HepG2 (cell line): ENCODE results near the gene MACROD2. TPM values are rescaled to one million over a fixed set of nuclear protein-coding genes. Genes with fewer than 3 reads are reported as not detected.

Experiments
- ATAC-seq: fragments of 200-7000 bp; cut with Tn5 transposase; 3 replicates; pipeline ENCODE4 v1.9.1; 2020; ENCODE audit warnings: mild to moderate bottlenecking, moderate library complexity
- BruUV-seq: library from RNA; stranded (reverse); fragments of 400-500 nt; replicated peaks from 2 replicates; lab custom pipeline; 2021; lab: Mats Ljungman, UMichigan
- CTCF ChIA-PET: fragments of 300-600 bp; formaldehyde crosslinking; extraction: SDS; loops from one replicate; lab custom pipeline; 2021; ENCODE audit warnings: low total read pairs, inconsistent platforms, low intra/inter-chr PET ratio; lab: Yijun Ruan, JAX
- POLR2A ChIA-PET: fragments of 350-600 bp; sonication (Branson Sonifier 250); formaldehyde crosslinking; loops from one replicate; lab custom pipeline; 2020; ENCODE audit warnings: antibody characterized with exemption, inconsistent platforms; lab: Yijun Ruan, JAX
- DNase-seq: peaks from one replicate; pipeline ENCODE4 v3.0.0-alpha.2; 2015; ENCODE audit warnings: low spot score
- FAIRE-seq: peaks from 3 replicates; lab custom pipeline; 2011; peaks lifted over from hg19 to GRCh38; lab: Jason Lieb, UNC
- H2AFZ ChIP-seq: one replicate; pipeline ENCODE4 v1.6.1; 2011; ENCODE audit warnings: low read length, inconsistent platforms
- H3K27ac ChIP-seq: fragments of 300-600 bp; 3 replicates; pipeline ENCODE4 v1.8.0; 2011; ENCODE audit warnings: mixed run types, mild to moderate bottlenecking, mixed read lengths, low read length, inconsistent platforms; ENCODE audit not compliant: insufficient read depth; ENCODE audit errors: extremely low read length
- H3K27me3 ChIP-seq, 2 experiments: fragments of 200-600 bp in 1 of 2; 2 replicates in 1 of 2; 3 replicates in 1 of 2; pipeline versions ENCODE4 v1.6.0 to v1.8.0; 2011; ENCODE audit warnings: low read length in 2 of 2, mild to moderate bottlenecking in 2 of 2, moderate library complexity in 2 of 2, inconsistent platforms in 1 of 2; ENCODE audit not compliant: insufficient read depth in 2 of 2, control insufficient read depth in 1 of 2
- H3K36me3 ChIP-seq, 2 experiments: fragments of 200-600 bp in 1 of 2; replicated peaks in 1 of 2; 2 replicates in 1 of 2; 3 replicates in 1 of 2; pipeline versions ENCODE4 v1.5.1 to v1.8.0; 2011; ENCODE audit warnings: low read length in 2 of 2, inconsistent platforms in 1 of 2; ENCODE audit not compliant: insufficient read depth in 2 of 2, control insufficient read depth in 1 of 2
- H3K4me1 ChIP-seq: 2 replicates; pipeline ENCODE4 v1.5.1; 2012; ENCODE audit warnings: low read length, inconsistent platforms; ENCODE audit not compliant: insufficient read depth
- H3K4me2 ChIP-seq: 2 replicates; pipeline ENCODE4 v1.6.0; 2011; ENCODE audit warnings: low read depth, low read length, inconsistent platforms
- H3K4me3 ChIP-seq, 3 experiments: fragments of 200-600 bp in 1 of 3; sonication (generic), shearing (Covaris generic) in 1 of 3; replicated peaks in 1 of 3; 2 replicates each; pipeline ENCODE4 v1.5.1; 2011 to 2016; ENCODE audit warnings: low read length in 3 of 3, inconsistent platforms in 2 of 3, low read depth in 2 of 3, mild to moderate bottlenecking in 2 of 3, control low read depth in 1 of 3, mixed read lengths in 1 of 3; ENCODE audit not compliant: insufficient read depth in 1 of 3
- H3K79me2 ChIP-seq: one replicate; pipeline ENCODE4 v1.6.1; 2011; ENCODE audit warnings: low read length, inconsistent platforms; ENCODE audit not compliant: insufficient read depth
- H3K9ac ChIP-seq: 2 replicates; pipeline ENCODE4 v1.6.0; 2011; ENCODE audit warnings: mild to moderate bottlenecking, low read depth, low read length, inconsistent platforms; ENCODE audit not compliant: insufficient read depth
- H3K9me3 ChIP-seq: 2 replicates; pipeline ENCODE4 v1.5.1; 2012; ENCODE audit warnings: mild to moderate bottlenecking, low read length
- H4K20me1 ChIP-seq: 2 replicates; pipeline ENCODE4 v1.6.0; 2011; ENCODE audit warnings: inconsistent platforms, mild to moderate bottlenecking, low read length, moderate library complexity; ENCODE audit not compliant: insufficient read depth
- ATF6 ChIP-seq: sonication (generic); formaldehyde crosslinking; conservative IDR thresholded peaks from 2 replicates; pipeline ENCODE4 v1.4.0; 2020; ENCODE audit warnings: missing genetic modification reagents
- DBP ChIP-seq: sonication (generic); formaldehyde crosslinking; IDR thresholded peaks from 2 replicates; pipeline ENCODE4 v1.4.0; 2020; ENCODE audit warnings: missing genetic modification reagents; ENCODE audit errors: not compliant biosample characterization
- HOXA3 ChIP-seq: sonication (generic); formaldehyde crosslinking; IDR thresholded peaks from 2 replicates; pipeline ENCODE4 v1.5.0; 2020; ENCODE audit warnings: missing genetic modification reagents
- IKZF4 ChIP-seq: sonication (generic); formaldehyde crosslinking; IDR thresholded peaks from 2 replicates; pipeline ENCODE4 v1.5.1; 2020; ENCODE audit warnings: borderline replicate concordance, mild to moderate bottlenecking, low read depth, missing genetic modification reagents; ENCODE audit errors: not compliant biosample characterization
- MEF2D ChIP-seq: sonication (generic); formaldehyde crosslinking; IDR thresholded peaks from 2 replicates; pipeline ENCODE4 v1.5.1; 2020; ENCODE audit warnings: mild to moderate bottlenecking, missing genetic modification reagents
- NAIF1 ChIP-seq: sonication (generic); formaldehyde crosslinking; IDR thresholded peaks from 2 replicates; pipeline ENCODE4 v1.5.0; 2020; ENCODE audit warnings: mild to moderate bottlenecking, missing genetic modification reagents, borderline replicate concordance
- NR1H2 ChIP-seq: sonication (generic); formaldehyde crosslinking; IDR thresholded peaks from 2 replicates; pipeline ENCODE4 v1.8.1; 2022; ENCODE audit warnings: low read depth, missing genetic modification reagents, borderline replicate concordance
- RARA ChIP-seq: IDR thresholded peaks from 2 replicates; pipeline ENCODE4 v1.6.1; 2016; ENCODE audit warnings: missing genetic modification reagents, missing compliant biosample characterization
- SMC3 ChIP-seq: IDR thresholded peaks from 2 replicates; pipeline ENCODE4 v1.6.1; 2011; ENCODE audit warnings: low read length, improper control_type of control experiment
- TBP ChIP-seq: sonication (generic); formaldehyde crosslinking; IDR thresholded peaks from 2 replicates; pipeline ENCODE4 v1.5.0; 2020; ENCODE audit warnings: missing genetic modification reagents
- U2AF2 ChIP-seq: fragments of 200-400 bp; formaldehyde crosslinking; IDR thresholded peaks from 2 replicates; pipeline ENCODE4 v1.6.1; 2017; ENCODE audit warnings: low read depth, mild to moderate bottlenecking, low read length
- ZNF225 ChIP-seq: sonication (generic); formaldehyde crosslinking; IDR thresholded peaks from 2 replicates; pipeline ENCODE4 v1.4.0; 2020; ENCODE audit warnings: mild to moderate bottlenecking, missing genetic modification reagents
- ZNF276 ChIP-seq: sonication (generic); formaldehyde crosslinking; IDR thresholded peaks from 2 replicates; pipeline ENCODE4 v1.4.0; 2020; ENCODE audit warnings: mild to moderate bottlenecking, low read depth, missing genetic modification reagents
- ZNF512B ChIP-seq: sonication (generic); formaldehyde crosslinking; IDR thresholded peaks from 2 replicates; pipeline ENCODE4 v1.5.1; 2020; ENCODE audit warnings: missing genetic modification reagents, mild to moderate bottlenecking, borderline replicate concordance
- ZNF576 ChIP-seq: sonication (generic); formaldehyde crosslinking; IDR thresholded peaks from 2 replicates; pipeline ENCODE4 v1.4.0; 2020; ENCODE audit warnings: mild to moderate bottlenecking, missing genetic modification reagents
- ZSCAN20 ChIP-seq: sonication (generic); formaldehyde crosslinking; IDR thresholded peaks from 2 replicates; pipeline ENCODE4 v1.4.0; 2020; ENCODE audit warnings: missing genetic modification reagents, mild to moderate bottlenecking, borderline replicate concordance
- ZZZ3 ChIP-seq: sonication (generic); formaldehyde crosslinking; IDR thresholded peaks from 2 replicates; pipeline ENCODE4 v1.4.0; 2020; ENCODE audit warnings: missing genetic modification reagents, mild to moderate bottlenecking, borderline replicate concordance
- WGBS: methylation state at CpG from one replicate; pipeline ENCODE4 v1.1.6; 2017; ENCODE audit warnings: low lambda C conversion rate; 5-methylcytosine and 5-hydroxymethylcytosine counted together
- in situ Hi-C: cut with HindIII; loops from 2 replicates; pipeline ENCODE4 v1.10.0; 2017; ENCODE audit warnings: low pct_unique_long_range_greater_than_20kb; ENCODE audit not compliant: extremely low pct_ligation_motif_present
- intact Hi-C: fragments of 100-400 bp; cut with micrococcal nuclease; formaldehyde crosslinking; loops from one replicate; pipeline ENCODE4 v1.10.0; 2022; ENCODE audit not compliant: unreplicated experiment
- polyA plus RNA-seq, 8 experiments: library from polyadenylated mRNA; depleted of rRNA in 3 of 8; stranded (reverse) in 7 of 8; unstranded in 1 of 8; fragments of >200 nt; fragmentation: Illumina TruSeq in 4 of 8; extraction: Trizol in 4 of 8; gene quantifications; 2 replicates each; pipeline versions ENCODE4 v1.2.1 to v1.2.3, GENCODE V29; 2011 to 2016; ENCODE audit warnings: low read depth in 4 of 8, missing spikeins in 1 of 8, mixed read lengths in 1 of 8; ENCODE audit not compliant: insufficient read depth in 1 of 8
- total RNA-seq, 5 experiments: library from RNA; depleted of rRNA; stranded (reverse); fragments of >200 nt; fragmentation: Illumina TruSeq; extraction: Trizol; gene quantifications; 2 replicates each; pipeline ENCODE4 v1.2.3, GENCODE V29; 2016; ENCODE audit warnings: low read depth in 1 of 5

Gene MACROD2
- total and polyA plus RNA-seq, 2 of the 13 experiments (the other 11 are each of a cell fraction or from before 2014, with no cell fraction given), result 0.13 to 0.51 TPM

GRCh38 chr20:14991023-14991422, 995.7 kb downstream of the MACROD2 start:
- DNase-seq (peak; percentile 91), FAIRE-seq (no peak), ATAC-seq (peak; percentile 67)
- peak overlapping the region; percentile 8; the same call in 1 of the 2 replicates for H3K9ac ChIP-seq
- CTCF ChIA-PET, result no interaction called here
- in situ Hi-C loops, result no loop called here
- H3K4me3 ChIP-seq, result no peak overlapping the region
- peak overlapping the region; percentile 61 for H3K27ac ChIP-seq
- BruUV-seq, result no TSS peak
- POLR2A ChIA-PET, result interaction anchor here (2.7 to 5.1 kb wide), 2 partner anchors 11 to 70 kb away, joined by 18 to 41 read pairs; no protein-coding TSS in a partner anchor
- H2AFZ ChIP-seq, result peak overlapping the region; percentile 42
- no peaks in the 10 kb centered on the region for H3K36me3 ChIP-seq
- no peak overlapping the region; the same call in 1 of the 2 replicates for H3K4me2 ChIP-seq
- H3K4me1 ChIP-seq, result peaks cover 70% of the 10 kb centered on the region
- H3K9me3 ChIP-seq, result peaks cover 1% of the 10 kb centered on the region; the same call in 1 of the 2 replicates
- 2% methylated on average over 1 of the region's 1 CpG for WGBS
- H3K79me2 ChIP-seq, result no peaks in the 10 kb centered on the region
- intact Hi-C loops, result no loop called here
- no peaks in the 10 kb centered on the region for H3K27me3 ChIP-seq
- no peaks in the 10 kb centered on the region for H4K20me1 ChIP-seq
- no peak; the same call in 1 of the 2 replicates for TF ChIP-seq HOXA3 (CRISPR knock-in tag)
- TF ChIP-seq NAIF1 (CRISPR knock-in tag), result no peak
- TF ChIP-seq ZNF576 (CRISPR knock-in tag), result no peak
- no peak for TF ChIP-seq TBP (CRISPR knock-in tag)
- no peak for TF ChIP-seq NR1H2 (CRISPR knock-in tag)
- no peak for TF ChIP-seq ZNF512B
- peak; percentile 39; the same call in 1 of the 2 replicates for TF ChIP-seq SMC3
- no peak for TF ChIP-seq ZZZ3 (CRISPR knock-in tag)
- TF ChIP-seq ZNF276 (CRISPR knock-in tag), result no peak
- TF ChIP-seq ATF6, result no peak
- TF ChIP-seq MEF2D (CRISPR knock-in tag), result peak; percentile 46; the same call in 1 of the 2 replicates
- TF ChIP-seq U2AF2, result no peak
- TF ChIP-seq ZNF225 (CRISPR knock-in tag), result no peak
- no peak for TF ChIP-seq ZSCAN20 (CRISPR knock-in tag)
- no peak for TF ChIP-seq DBP (CRISPR knock-in tag)
- no peak for TF ChIP-seq IKZF4 (CRISPR knock-in tag)
- TF ChIP-seq RARA, result peak; percentile 81
